Colonic mucosa (tissue), 4 donors: ENCODE data around the gene CYP11A1. TPM values are rescaled to one million over a fixed set of nuclear protein-coding genes. Genes with fewer than 3 reads are reported as not detected.

Experiments used
- DNase-seq: peaks from one replicate; pipeline ENCODE4 v3.0.0-alpha.2; 2020
- H3K27ac ChIP-seq: fragments of 200-600 bp; one replicate; pipeline ENCODE4 v1.8.0; 2021
- H3K27me3 ChIP-seq: fragments of 200-600 bp; one replicate; pipeline ENCODE4 v1.8.0; 2021
- H3K36me3 ChIP-seq: fragments of 200-600 bp; one replicate; pipeline ENCODE4 v1.8.0; 2021
- H3K4me1 ChIP-seq: fragments of 200-600 bp; one replicate; pipeline ENCODE4 v1.8.0; 2021; ENCODE audit warnings: mild to moderate bottlenecking
- H3K4me3 ChIP-seq: fragments of 200-600 bp; one replicate; pipeline ENCODE4 v1.8.0; 2021
- H3K9ac ChIP-seq, 2 donors: one replicate each; pipeline ENCODE4 v1.7.0; 2013; ENCODE audit warnings: control low read depth in 2 of 2, low read depth in 2 of 2, low read length in 2 of 2
- H3K9me3 ChIP-seq: fragments of 200-600 bp; one replicate; pipeline ENCODE4 v1.8.0; 2021
- CTCF ChIP-seq: fragments of 200-600 bp; IDR thresholded peaks from one replicate; pipeline ENCODE4 v1.8.0; 2022; ENCODE audit warnings: antibody characterized with exemption, mild to moderate bottlenecking
- intact Hi-C: fragments of 100-400 bp; cut with DNase I; formaldehyde crosslinking; loops from one replicate; pipeline ENCODE4 v1.14.1; 2022
- total RNA-seq, 2 donors: library from RNA; stranded (reverse); fragmentation: NEBNext Ultra II Directional in 1 of 2; extraction: Animal tissue kit (Norgen Biotek cat#: 25700) in 1 of 2; gene quantifications; one replicate each; pipeline ENCODE4 v1.2.1, GENCODE V29; 2021
- donor health status: healthy.
- donor health status: DM: no; HTN: no; CAD: no.
- donor health status: DM: no; HTN: no; CAD: no.

The CYP11A1 gene
- total RNA-seq, 2 donors from 2014 or later: 1.3 TPM; not detected in 1

GRCh38 chr15:74377831-74378766, 10.7 kb upstream of the CYP11A1 start:
- no peak for DNase-seq
- no peak for TF ChIP-seq CTCF
- Histone ChIP-seq H3K27me3 (no peaks in the 10 kb centered on the region), H3K9me3 (no peaks in the 10 kb centered on the region), H3K27ac (no peak overlapping the region), H3K4me3 (no peak overlapping the region), H3K9ac (no peak overlapping the region), H3K36me3 (no peaks in the 10 kb centered on the region), H3K4me1 (no peaks in the 10 kb centered on the region)
- intact Hi-C loops: loop anchor here (5.0 to 10.0 kb wide), 2 partner anchors 114 to 387 kb away; no protein-coding TSS in a partner anchor

- intact Hi-C loops: loop anchor here (5.0 to 10.0 kb wide), 2 partner anchors 115 to 388 kb away; no protein-coding TSS in a partner anchor
- no peaks in the 10 kb centered on the region for H3K27me3 ChIP-seq
- no peak overlapping the region for H3K4me3 ChIP-seq
- no peaks in the 10 kb centered on the region for H3K4me1 ChIP-seq
- no peak for TF ChIP-seq CTCF
- H3K9me3 ChIP-seq: no peaks in the 10 kb centered on the region
- H3K9ac ChIP-seq: no peak overlapping the region
- H3K27ac ChIP-seq: no peak overlapping the region
- DNase-seq: no peak
- no peaks in the 10 kb centered on the region for H3K36me3 ChIP-seq
Measured at GRCh38 chr15:74376825-74377581, 9.6 kb upstream of the CYP11A1 start.

GRCh38 chr15:74376226-74376625, 8.8 kb upstream of the CYP11A1 start:
- no peak overlapping the region for H3K27ac ChIP-seq
- H3K9ac ChIP-seq: no peak overlapping the region
- intact Hi-C loops: loop anchor here (5.0 to 10.0 kb wide), 2 partner anchors 116 to 389 kb away; no protein-coding TSS in a partner anchor
- no peak for TF ChIP-seq CTCF
- H3K27me3 ChIP-seq: no peaks in the 10 kb centered on the region
- no peak for DNase-seq
- no peaks in the 10 kb centered on the region for H3K9me3 ChIP-seq
- no peaks in the 10 kb centered on the region for H3K36me3 ChIP-seq
- H3K4me1 ChIP-seq: no peaks in the 10 kb centered on the region
- no peak overlapping the region for H3K4me3 ChIP-seq

- H3K9ac ChIP-seq: no peak overlapping the region
- intact Hi-C loops: loop anchor here (2.0 to 10.0 kb wide), 3 partner anchors 62 to 390 kb away; no protein-coding TSS in a partner anchor
- H3K27me3 ChIP-seq: no peaks in the 10 kb centered on the region
- no peaks in the 10 kb centered on the region for H3K9me3 ChIP-seq
- H3K27ac ChIP-seq: no peak overlapping the region
- peak; percentile 89 for DNase-seq
- H3K36me3 ChIP-seq: no peaks in the 10 kb centered on the region
- H3K4me3 ChIP-seq: no peak overlapping the region
- no peaks in the 10 kb centered on the region for H3K4me1 ChIP-seq
- peak; percentile 89 for TF ChIP-seq CTCF
Measured at GRCh38 chr15:74375303-74375693, 7.9 kb upstream of the CYP11A1 start.

- no peaks in the 10 kb centered on the region for H3K9me3 ChIP-seq
- peak overlapping the region; percentile 55 for H3K4me3 ChIP-seq
- no peak for TF ChIP-seq CTCF
- H3K4me1 ChIP-seq: no peaks in the 10 kb centered on the region
- intact Hi-C loops: loop anchor here (2.0 to 10.0 kb wide), 4 partner anchors 62 to 390 kb away; no protein-coding TSS in a partner anchor
- H3K27ac ChIP-seq: no peak overlapping the region
- DNase-seq: no peak
- H3K36me3 ChIP-seq: no peaks in the 10 kb centered on the region
- no peaks in the 10 kb centered on the region for H3K27me3 ChIP-seq
- H3K9ac ChIP-seq: no peak overlapping the region
Measured at GRCh38 chr15:74374648-74375302, 7.3 kb upstream of the CYP11A1 start.
